B cell (primary cell): Measurements from ENCODE around the gene KMT2D.
A peak's percentile ranks its signal among the peaks of the same experiment; 100 is the strongest.

Experiments used
- CTCF ChIP-seq: fragments of 200-600 bp; IDR thresholded peaks from one replicate; pipeline ENCODE4 v1.8.0; 2022; ENCODE audit warnings: antibody characterized with exemption, mild to moderate bottlenecking
- EZH2 ChIP-seq: IDR thresholded peaks from 2 replicates; pipeline ENCODE4 v1.6.1; 2012; ENCODE audit warnings: borderline replicate concordance, low read depth, mild to moderate bottlenecking, moderate library complexity, low read length; ENCODE audit not compliant: insufficient read depth, poor library complexity, severe bottlenecking

- TF ChIP-seq CTCF (peak; percentile 65), EZH2 (no peak)
Measured at GRCh38 chr12:49092086-49092815, 31.7 kb upstream of the KMT2D start.
